HEK293 (cell line): ENCODE results near the gene SARS2.

Experiments
- KLF1 ChIP-seq: fragments of 450-650 bp; formaldehyde crosslinking; IDR thresholded peaks from 2 replicates; pipeline ENCODE4 v1.5.1; 2016; ENCODE audit warnings: missing biosample characterization, missing genetic modification characterization
- SP7 ChIP-seq: fragments of 450-650 bp; formaldehyde crosslinking; IDR thresholded peaks from 2 replicates; pipeline ENCODE4 v1.5.1; 2016; ENCODE audit warnings: missing biosample characterization, missing genetic modification characterization
- ZFP41 ChIP-seq: fragments of 450-650 bp; formaldehyde crosslinking; IDR thresholded peaks from 2 replicates; pipeline ENCODE4 v1.5.1; 2016; ENCODE audit warnings: missing biosample characterization, missing genetic modification characterization, borderline replicate concordance
- ZFP69B ChIP-seq: fragments of 450-650 bp; formaldehyde crosslinking; IDR thresholded peaks from 2 replicates; pipeline ENCODE4 v1.5.1; 2016; ENCODE audit warnings: missing biosample characterization, missing genetic modification characterization
- ZNF155 ChIP-seq: fragments of 450-650 bp; formaldehyde crosslinking; IDR thresholded peaks from 2 replicates; pipeline ENCODE4 v1.5.1; 2016; ENCODE audit warnings: missing biosample characterization, missing genetic modification characterization
- ZNF184 ChIP-seq: fragments of 450-650 bp; IDR thresholded peaks from 2 replicates; pipeline ENCODE4 v1.5.1; 2018; ENCODE audit warnings: missing biosample characterization, mild to moderate bottlenecking, missing genetic modification characterization
- ZNF26 ChIP-seq: fragments of 450-650 bp; formaldehyde crosslinking; IDR thresholded peaks from 2 replicates; pipeline ENCODE4 v1.5.1; 2016; ENCODE audit warnings: missing biosample characterization, missing genetic modification characterization
- ZNF280C ChIP-seq: fragments of 450-650 bp; formaldehyde crosslinking; IDR thresholded peaks from 2 replicates; pipeline ENCODE4 v1.5.1; 2016; ENCODE audit warnings: missing biosample characterization, missing genetic modification characterization
- ZNF280D ChIP-seq: fragments of 450-650 bp; formaldehyde crosslinking; IDR thresholded peaks from 2 replicates; pipeline ENCODE4 v1.5.1; 2016; ENCODE audit warnings: missing biosample characterization, missing genetic modification characterization
- ZNF341 ChIP-seq: fragments of 450-650 bp; formaldehyde crosslinking; IDR thresholded peaks from 2 replicates; pipeline ENCODE4; 2016; ENCODE audit warnings: low read depth, missing biosample characterization, missing genetic modification characterization
- ZNF423 ChIP-seq: fragments of 450-650 bp; formaldehyde crosslinking; IDR thresholded peaks from 2 replicates; pipeline ENCODE4 v1.5.1; 2016; ENCODE audit warnings: missing biosample characterization, missing genetic modification characterization
- ZNF558 ChIP-seq: fragments of 450-650 bp; formaldehyde crosslinking; IDR thresholded peaks from 2 replicates; pipeline ENCODE4 v1.5.1; 2016; ENCODE audit warnings: missing biosample characterization, missing genetic modification characterization
- ZNF561 ChIP-seq: fragments of 450-650 bp; IDR thresholded peaks from 2 replicates; pipeline ENCODE4 v1.5.1; 2018; ENCODE audit warnings: missing biosample characterization, missing genetic modification characterization, borderline replicate concordance
- ZNF664 ChIP-seq: fragments of 450-650 bp; formaldehyde crosslinking; IDR thresholded peaks from 2 replicates; pipeline ENCODE4 v1.5.1; 2016; ENCODE audit warnings: missing biosample characterization, missing genetic modification characterization
- ZNF670 ChIP-seq: fragments of 450-650 bp; formaldehyde crosslinking; IDR thresholded peaks from 2 replicates; pipeline ENCODE4 v1.5.1; 2016; ENCODE audit warnings: missing biosample characterization, missing genetic modification characterization, low read depth
- ZNF768 ChIP-seq: fragments of 450-650 bp; formaldehyde crosslinking; IDR thresholded peaks from 2 replicates; pipeline ENCODE4 v1.5.1; 2018; ENCODE audit warnings: missing biosample characterization, mild to moderate bottlenecking, missing genetic modification characterization
- ZSCAN18 ChIP-seq: fragments of 450-650 bp; formaldehyde crosslinking; IDR thresholded peaks from 2 replicates; pipeline ENCODE4 v1.5.1; 2016; ENCODE audit warnings: missing biosample characterization, missing genetic modification characterization
- TF ChIP-seq, protein P1 (sequence below): fragments of 450-650 bp; formaldehyde crosslinking; conservative IDR thresholded peaks from 2 replicates; pipeline ENCODE4 v1.5.1; 2016; ENCODE audit warnings: low read depth, missing biosample characterization, missing genetic modification characterization
- TF ChIP-seq, protein P2 (sequence below): fragments of 450-650 bp; formaldehyde crosslinking; IDR thresholded peaks from 2 replicates; pipeline ENCODE4 v1.5.1; 2016; ENCODE audit warnings: missing biosample characterization, missing genetic modification characterization
- TF ChIP-seq, protein P3 (sequence below): fragments of 450-650 bp; formaldehyde crosslinking; IDR thresholded peaks from 2 replicates; pipeline ENCODE4 v1.5.1; 2016; ENCODE audit warnings: missing biosample characterization, missing genetic modification characterization, borderline replicate concordance

SARS2 gene

GRCh38 chr19:38899447-38900201 lies 30.9 kb downstream of the SARS2 start, which contains the start of the genes NFKBIB and SIRT2 (continued):
- TF ChIP-seq, protein P1, sequence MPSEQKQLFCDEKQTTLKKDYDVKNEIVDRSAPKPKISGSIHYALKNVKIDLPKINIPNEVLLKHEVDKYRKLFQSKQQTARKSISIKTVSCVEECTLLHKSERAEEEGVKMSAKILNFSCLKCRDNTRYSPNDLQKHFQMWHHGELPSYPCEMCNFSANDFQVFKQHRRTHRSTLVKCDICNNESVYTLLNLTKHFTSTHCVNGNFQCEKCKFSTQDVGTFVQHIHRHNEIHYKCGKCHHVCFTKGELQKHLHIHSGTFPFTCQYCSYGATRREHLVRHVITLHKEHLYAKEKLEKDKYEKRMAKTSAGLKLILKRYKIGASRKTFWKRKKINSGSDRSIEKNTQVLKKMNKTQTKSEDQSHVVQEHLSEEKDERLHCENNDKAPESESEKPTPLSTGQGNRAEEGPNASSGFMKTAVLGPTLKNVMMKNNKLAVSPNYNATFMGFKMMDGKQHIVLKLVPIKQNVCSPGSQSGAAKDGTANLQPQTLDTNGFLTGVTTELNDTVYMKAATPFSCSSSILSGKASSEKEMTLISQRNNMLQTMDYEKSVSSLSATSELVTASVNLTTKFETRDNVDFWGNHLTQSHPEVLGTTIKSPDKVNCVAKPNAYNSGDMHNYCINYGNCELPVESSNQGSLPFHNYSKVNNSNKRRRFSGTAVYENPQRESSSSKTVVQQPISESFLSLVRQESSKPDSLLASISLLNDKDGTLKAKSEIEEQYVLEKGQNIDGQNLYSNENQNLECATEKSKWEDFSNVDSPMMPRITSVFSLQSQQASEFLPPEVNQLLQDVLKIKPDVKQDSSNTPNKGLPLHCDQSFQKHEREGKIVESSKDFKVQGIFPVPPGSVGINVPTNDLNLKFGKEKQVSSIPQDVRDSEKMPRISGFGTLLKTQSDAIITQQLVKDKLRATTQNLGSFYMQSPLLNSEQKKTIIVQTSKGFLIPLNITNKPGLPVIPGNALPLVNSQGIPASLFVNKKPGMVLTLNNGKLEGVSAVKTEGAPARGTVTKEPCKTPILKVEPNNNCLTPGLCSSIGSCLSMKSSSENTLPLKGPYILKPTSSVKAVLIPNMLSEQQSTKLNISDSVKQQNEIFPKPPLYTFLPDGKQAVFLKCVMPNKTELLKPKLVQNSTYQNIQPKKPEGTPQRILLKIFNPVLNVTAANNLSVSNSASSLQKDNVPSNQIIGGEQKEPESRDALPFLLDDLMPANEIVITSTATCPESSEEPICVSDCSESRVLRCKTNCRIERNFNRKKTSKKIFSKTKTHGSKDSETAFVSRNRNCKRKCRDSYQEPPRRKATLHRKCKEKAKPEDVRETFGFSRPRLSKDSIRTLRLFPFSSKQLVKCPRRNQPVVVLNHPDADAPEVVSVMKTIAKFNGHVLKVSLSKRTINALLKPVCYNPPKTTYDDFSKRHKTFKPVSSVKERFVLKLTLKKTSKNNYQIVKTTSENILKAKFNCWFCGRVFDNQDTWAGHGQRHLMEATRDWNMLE (tag by site-specific recombination): peak; percentile 63
- TF ChIP-seq ZNF155 (tag by site-specific recombination): no peak
- TF ChIP-seq ZNF280D (tag by site-specific recombination): peak; percentile 51; the same call in 1 of the 2 replicates
- TF ChIP-seq ZFP69B (tag by site-specific recombination): peak; percentile 87
- peak; percentile 94 for TF ChIP-seq KLF1
- TF ChIP-seq ZNF558 (tag by site-specific recombination): no peak
- TF ChIP-seq ZNF768 (tag by site-specific recombination): no peak
- TF ChIP-seq ZSCAN18 (tag by site-specific recombination): 0 out of 2 replicates have a peak, but pooled peaks have one; percentile 6
- TF ChIP-seq ZNF184 (tag by site-specific recombination): no peak; the same call in 1 of the 2 replicates
- TF ChIP-seq ZNF561 (tag by site-specific recombination): peak; percentile 100
- TF ChIP-seq ZFP41 (tag by site-specific recombination): no peak
- TF ChIP-seq SP7 (tag by site-specific recombination): peak; percentile 79
- TF ChIP-seq, protein P2, sequence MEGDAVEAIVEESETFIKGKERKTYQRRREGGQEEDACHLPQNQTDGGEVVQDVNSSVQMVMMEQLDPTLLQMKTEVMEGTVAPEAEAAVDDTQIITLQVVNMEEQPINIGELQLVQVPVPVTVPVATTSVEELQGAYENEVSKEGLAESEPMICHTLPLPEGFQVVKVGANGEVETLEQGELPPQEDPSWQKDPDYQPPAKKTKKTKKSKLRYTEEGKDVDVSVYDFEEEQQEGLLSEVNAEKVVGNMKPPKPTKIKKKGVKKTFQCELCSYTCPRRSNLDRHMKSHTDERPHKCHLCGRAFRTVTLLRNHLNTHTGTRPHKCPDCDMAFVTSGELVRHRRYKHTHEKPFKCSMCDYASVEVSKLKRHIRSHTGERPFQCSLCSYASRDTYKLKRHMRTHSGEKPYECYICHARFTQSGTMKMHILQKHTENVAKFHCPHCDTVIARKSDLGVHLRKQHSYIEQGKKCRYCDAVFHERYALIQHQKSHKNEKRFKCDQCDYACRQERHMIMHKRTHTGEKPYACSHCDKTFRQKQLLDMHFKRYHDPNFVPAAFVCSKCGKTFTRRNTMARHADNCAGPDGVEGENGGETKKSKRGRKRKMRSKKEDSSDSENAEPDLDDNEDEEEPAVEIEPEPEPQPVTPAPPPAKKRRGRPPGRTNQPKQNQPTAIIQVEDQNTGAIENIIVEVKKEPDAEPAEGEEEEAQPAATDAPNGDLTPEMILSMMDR (tag by site-specific recombination): peak; percentile 59; the same call in 1 of the 2 replicates
- TF ChIP-seq ZNF280C: no peak
- TF ChIP-seq, protein P3, sequence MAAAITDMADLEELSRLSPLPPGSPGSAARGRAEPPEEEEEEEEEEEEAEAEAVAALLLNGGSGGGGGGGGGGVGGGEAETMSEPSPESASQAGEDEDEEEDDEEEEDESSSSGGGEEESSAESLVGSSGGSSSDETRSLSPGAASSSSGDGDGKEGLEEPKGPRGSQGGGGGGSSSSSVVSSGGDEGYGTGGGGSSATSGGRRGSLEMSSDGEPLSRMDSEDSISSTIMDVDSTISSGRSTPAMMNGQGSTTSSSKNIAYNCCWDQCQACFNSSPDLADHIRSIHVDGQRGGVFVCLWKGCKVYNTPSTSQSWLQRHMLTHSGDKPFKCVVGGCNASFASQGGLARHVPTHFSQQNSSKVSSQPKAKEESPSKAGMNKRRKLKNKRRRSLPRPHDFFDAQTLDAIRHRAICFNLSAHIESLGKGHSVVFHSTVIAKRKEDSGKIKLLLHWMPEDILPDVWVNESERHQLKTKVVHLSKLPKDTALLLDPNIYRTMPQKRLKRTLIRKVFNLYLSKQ: no peak; the same call in 1 of the 2 replicates
- TF ChIP-seq ZNF341 (tag by site-specific recombination): peak; percentile 99
- TF ChIP-seq ZNF423 (tag by site-specific recombination): 0 out of 2 replicates have a peak, but pooled peaks have one; percentile 54
- no peak for TF ChIP-seq ZNF664
- no peak for TF ChIP-seq ZNF670 (tag by site-specific recombination)
- TF ChIP-seq ZNF26 (tag by site-specific recombination): no peak
